GM12891 (cell line): Measurements from ENCODE around the gene LILRB3.

Experiments
- PAX5 ChIP-seq: IDR thresholded peaks from 2 replicates; pipeline ENCODE4 v1.6.1; 2011; ENCODE audit warnings: low read length, moderate library complexity, mild to moderate bottlenecking; ENCODE audit not compliant: insufficient read depth, severe bottlenecking
- POLR2A ChIP-seq: IDR thresholded peaks from 2 replicates; pipeline ENCODE4 v1.6.1; 2011; ENCODE audit warnings: low read depth, low read length, control low read depth
- POLR2AphosphoS5 ChIP-seq: IDR thresholded peaks from 2 replicates; pipeline ENCODE4 v1.6.1; 2011; ENCODE audit warnings: low read depth, low read length, control low read depth
- POU2F2 ChIP-seq: IDR thresholded peaks from 2 replicates; pipeline ENCODE4 v1.6.1; 2011; ENCODE audit warnings: low read depth, mild to moderate bottlenecking, control low read depth, low read length, moderate library complexity
- SPI1 ChIP-seq: IDR thresholded peaks from 2 replicates; pipeline ENCODE4 v1.6.1; 2011; ENCODE audit warnings: low read depth, low read length, control low read depth
- TAF1 ChIP-seq: IDR thresholded peaks from 2 replicates; pipeline ENCODE4 v1.6.1; 2011; ENCODE audit warnings: low read depth, low read length, control low read depth

DNA sequence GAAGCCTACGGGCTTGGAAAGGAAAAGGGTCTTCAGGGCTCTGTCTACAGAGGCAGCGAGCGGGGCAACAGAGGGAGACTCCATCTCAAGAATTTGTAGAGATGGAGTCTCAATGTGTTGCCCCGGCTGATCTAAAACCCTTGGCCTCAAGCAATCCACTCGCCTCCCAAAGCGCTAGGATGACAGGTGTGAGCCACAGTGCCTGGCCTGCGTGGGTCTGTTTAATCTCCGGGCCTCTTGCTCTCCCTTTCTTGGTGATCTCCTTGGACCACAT is 14.1 kb downstream of the LILRB3 start:
- TF ChIP-seq POLR2A (no peak), TAF1 (no peak), POLR2AphosphoS5 (no peak), PAX5 (no peak), SPI1 (no peak), POU2F2 (no peak)
